Duodenal mucosa (tissue), 2 donors: Measurements from ENCODE around the gene AMY1B.
"Not testable (repeated sequence)": the region's sequence is repeated elsewhere in the genome, so short reads cannot be mapped to it uniquely, and the experiment has no call there.

Experiments
- H3K27ac ChIP-seq: one replicate; pipeline ENCODE4 v1.7.0; 2013; ENCODE audit warnings: low read depth, low read length
- H3K27me3 ChIP-seq, 2 donors: one replicate each; pipeline ENCODE4 v1.7.0; 2013; ENCODE audit warnings: low read length in 2 of 2, control low read depth in 1 of 2; ENCODE audit not compliant: insufficient read depth in 2 of 2, control insufficient read depth in 1 of 2
- H3K36me3 ChIP-seq, 2 donors: one replicate each; pipeline ENCODE4 v1.7.0; 2013; ENCODE audit warnings: low read length in 2 of 2, control low read depth in 1 of 2; ENCODE audit not compliant: insufficient read depth in 2 of 2, control insufficient read depth in 1 of 2
- H3K4me1 ChIP-seq, 2 donors: one replicate each; pipeline ENCODE4 v1.7.0; 2013; ENCODE audit warnings: low read length in 2 of 2, control low read depth in 1 of 2; ENCODE audit not compliant: insufficient read depth in 2 of 2, control insufficient read depth in 1 of 2
- H3K4me3 ChIP-seq, 2 donors: one replicate each; pipeline ENCODE4 v1.7.0; 2013; ENCODE audit warnings: low read length in 2 of 2, low read depth in 1 of 2
- H3K9ac ChIP-seq, 2 donors: one replicate each; pipeline ENCODE4 v1.7.0; 2013; ENCODE audit warnings: low read length in 2 of 2, low read depth in 1 of 2
- H3K9me3 ChIP-seq, 2 donors: one replicate each; pipeline ENCODE4 v1.7.0; 2013; ENCODE audit warnings: low read length in 2 of 2, control low read depth in 1 of 2; ENCODE audit not compliant: control insufficient read depth in 1 of 2

The AMY1B gene

GRCh38 chr1:103696110-103696509 is at the start of gene AMY1B:
Gene AMY1B (minus strand): TSS chr1:103696210. CDS start chr1:103695639, 571 bp downstream.
- not testable (repeated sequence) for H3K27ac ChIP-seq, H3K4me1 ChIP-seq, H3K27me3 ChIP-seq, H3K36me3 ChIP-seq, H3K9ac ChIP-seq, H3K9me3 ChIP-seq, H3K4me3 ChIP-seq

GRCh38 chr1:103745040-103745439 is 49.0 kb upstream of the AMY1B start:
- H3K4me1 ChIP-seq, H3K9me3 ChIP-seq, H3K4me3 ChIP-seq, H3K27ac ChIP-seq, H3K27me3 ChIP-seq, H3K36me3 ChIP-seq, H3K9ac ChIP-seq: not testable (repeated sequence)

GRCh38 chr1:103744449-103744848 is 48.4 kb upstream of the AMY1B start:
- H3K4me3 ChIP-seq, H3K27me3 ChIP-seq, H3K4me1 ChIP-seq, H3K27ac ChIP-seq, H3K9ac ChIP-seq, H3K36me3 ChIP-seq, H3K9me3 ChIP-seq: not testable (repeated sequence)

- not testable (repeated sequence) for H3K27ac ChIP-seq, H3K9ac ChIP-seq, H3K9me3 ChIP-seq, H3K36me3 ChIP-seq, H3K27me3 ChIP-seq, H3K4me3 ChIP-seq, H3K4me1 ChIP-seq
Observed at GRCh38 chr1:103738031-103738430, 42.0 kb upstream of the AMY1B start.

GRCh38 chr1:103735334-103735733 is 39.3 kb upstream of the AMY1B start:
- not testable (repeated sequence) for H3K9me3 ChIP-seq, H3K4me3 ChIP-seq, H3K9ac ChIP-seq, H3K36me3 ChIP-seq, H3K27ac ChIP-seq, H3K27me3 ChIP-seq, H3K4me1 ChIP-seq

- H3K4me1 ChIP-seq, H3K36me3 ChIP-seq, H3K9me3 ChIP-seq, H3K9ac ChIP-seq, H3K27me3 ChIP-seq, H3K27ac ChIP-seq, H3K4me3 ChIP-seq: not testable (repeated sequence)
Observed at GRCh38 chr1:103721473-103721872, 25.5 kb upstream of the AMY1B start.

- not testable (repeated sequence) for H3K4me3 ChIP-seq, H3K27me3 ChIP-seq, H3K9ac ChIP-seq, H3K9me3 ChIP-seq, H3K27ac ChIP-seq, H3K36me3 ChIP-seq, H3K4me1 ChIP-seq
Observed at GRCh38 chr1:103717404-103717803, 21.4 kb upstream of the AMY1B start.

- not testable (repeated sequence) for H3K9ac ChIP-seq, H3K9me3 ChIP-seq, H3K4me3 ChIP-seq
Observed at GRCh38 chr1:103710381-103710780, 14.4 kb upstream of the AMY1B start.

GRCh38 chr1:103707670-103708069 is 11.7 kb upstream of the AMY1B start:
- H3K9ac ChIP-seq, H3K9me3 ChIP-seq, H3K36me3 ChIP-seq, H3K4me3 ChIP-seq, H3K27ac ChIP-seq, H3K27me3 ChIP-seq, H3K4me1 ChIP-seq: not testable (repeated sequence)

More at GRCh38 chr1:103710381-103710780, 14.4 kb upstream of the AMY1B start:
- not testable (repeated sequence) for H3K27ac ChIP-seq, H3K36me3 ChIP-seq, H3K4me1 ChIP-seq, H3K27me3 ChIP-seq

- H3K27ac ChIP-seq, H3K4me1 ChIP-seq, H3K4me3 ChIP-seq, H3K9me3 ChIP-seq, H3K36me3 ChIP-seq, H3K27me3 ChIP-seq, H3K9ac ChIP-seq: not testable (repeated sequence)
Observed at GRCh38 chr1:103701256-103701655, 5.2 kb upstream of the AMY1B start.

- H3K4me1 ChIP-seq, H3K4me3 ChIP-seq, H3K9me3 ChIP-seq, H3K36me3 ChIP-seq, H3K27me3 ChIP-seq, H3K9ac ChIP-seq, H3K27ac ChIP-seq: not testable (repeated sequence)
Observed at GRCh38 chr1:103700669-103701068, 4.7 kb upstream of the AMY1B start.
